SU-DHL-6 (cell line): ENCODE data around the gene EPHB2.

Experiments used
- EZH2phosphoT487 ChIP-seq: fragments of 200-600 bp; sonication (generic), shearing (Covaris generic); conservative IDR thresholded peaks from 2 replicates; pipeline ENCODE4 v1.6.1; 2018; ENCODE audit warnings: mild to moderate bottlenecking, antibody characterized with exemption, low read length, moderate library complexity, mixed read lengths
- TF ChIP-seq, protein P1 (sequence below): fragments of 200-600 bp; sonication (generic); IDR thresholded peaks from one replicate; pipeline ENCODE4 v1.5.1; 2017; ENCODE audit warnings: antibody characterized with exemption, mild to moderate bottlenecking, low read length, moderate library complexity; ENCODE audit not compliant: insufficient read depth, poor library complexity, severe bottlenecking

DNA sequence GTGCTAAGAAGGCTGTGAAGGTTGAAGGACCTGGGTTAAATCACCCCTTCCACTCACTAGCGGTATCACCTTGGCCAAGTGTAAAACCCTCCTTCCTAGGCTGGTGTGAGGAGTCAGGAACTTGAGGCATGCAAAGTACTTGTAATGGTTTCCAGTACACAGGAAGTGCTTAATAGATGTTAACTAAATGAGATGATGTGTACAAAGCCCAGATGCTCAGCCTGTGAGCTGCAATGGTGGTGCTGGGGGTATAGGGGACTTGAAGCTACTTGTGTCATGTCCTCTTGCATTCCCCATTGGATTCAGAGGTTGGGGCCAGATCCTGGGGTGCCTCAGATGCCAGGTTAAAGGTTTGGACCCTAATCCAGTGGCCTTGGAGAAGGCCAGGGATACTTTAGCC, 75.5 kb downstream of the EPHB2 start:
- TF ChIP-seq, protein P1, sequence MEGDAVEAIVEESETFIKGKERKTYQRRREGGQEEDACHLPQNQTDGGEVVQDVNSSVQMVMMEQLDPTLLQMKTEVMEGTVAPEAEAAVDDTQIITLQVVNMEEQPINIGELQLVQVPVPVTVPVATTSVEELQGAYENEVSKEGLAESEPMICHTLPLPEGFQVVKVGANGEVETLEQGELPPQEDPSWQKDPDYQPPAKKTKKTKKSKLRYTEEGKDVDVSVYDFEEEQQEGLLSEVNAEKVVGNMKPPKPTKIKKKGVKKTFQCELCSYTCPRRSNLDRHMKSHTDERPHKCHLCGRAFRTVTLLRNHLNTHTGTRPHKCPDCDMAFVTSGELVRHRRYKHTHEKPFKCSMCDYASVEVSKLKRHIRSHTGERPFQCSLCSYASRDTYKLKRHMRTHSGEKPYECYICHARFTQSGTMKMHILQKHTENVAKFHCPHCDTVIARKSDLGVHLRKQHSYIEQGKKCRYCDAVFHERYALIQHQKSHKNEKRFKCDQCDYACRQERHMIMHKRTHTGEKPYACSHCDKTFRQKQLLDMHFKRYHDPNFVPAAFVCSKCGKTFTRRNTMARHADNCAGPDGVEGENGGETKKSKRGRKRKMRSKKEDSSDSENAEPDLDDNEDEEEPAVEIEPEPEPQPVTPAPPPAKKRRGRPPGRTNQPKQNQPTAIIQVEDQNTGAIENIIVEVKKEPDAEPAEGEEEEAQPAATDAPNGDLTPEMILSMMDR, result no peak
- no peak for TF ChIP-seq EZH2phosphoT487
